Panc1 (cell line): ENCODE data around the gene KDF1. TPM values are rescaled to one million over a fixed set of nuclear protein-coding genes. Genes with fewer than 3 reads are reported as not detected.

ENCODE experiments used
- ATAC-seq: fragments of 200-7000 bp; cut with Tn5 transposase; 2 replicates; pipeline ENCODE4 v1.9.1; 2020; ENCODE audit warnings: mild to moderate bottlenecking, moderate library complexity
- BruUV-seq: library from RNA; stranded (reverse); fragments of 400-500 nt; replicated peaks from 2 replicates; lab custom pipeline; 2021; lab: Mats Ljungman, UMichigan
- CTCF ChIA-PET: fragments of 300-600 bp; sonication (Branson Sonifier 250); formaldehyde crosslinking; loops from one replicate; lab custom pipeline; 2022; ENCODE audit warnings: antibody characterized with exemption; lab: Charles Lee
- POLR2A ChIA-PET: fragments of 300-600 bp; sonication (Branson Sonifier 250); formaldehyde crosslinking; loops from one replicate; lab custom pipeline; 2022; ENCODE audit warnings: antibody characterized with exemption; lab: Charles Lee
- DNase-seq: peaks from one replicate; pipeline ENCODE4 v3.0.0-alpha.2; 2010; ENCODE audit warnings: low read depth, low spot score
- H3K27ac ChIP-seq: 2 replicates; pipeline ENCODE4 v1.5.1; 2011; ENCODE audit warnings: mild to moderate bottlenecking, low read length, inconsistent platforms
- H3K27me3 ChIP-seq: fragments of 200-500 bp; sonication (Bioruptor generic); 2 replicates; pipeline ENCODE4 v1.6.0; 2014; ENCODE audit warnings: low read length, inconsistent platforms; ENCODE audit not compliant: control insufficient read depth, insufficient read depth
- H3K36me3 ChIP-seq: fragments of 200-500 bp; sonication (Bioruptor generic); 2 replicates; pipeline ENCODE4 v1.5.1; 2014; ENCODE audit warnings: inconsistent platforms, mild to moderate bottlenecking, low read length, moderate library complexity; ENCODE audit not compliant: control insufficient read depth, insufficient read depth
- H3K4me1 ChIP-seq: 2 replicates; pipeline ENCODE4 v1.5.1; 2011; ENCODE audit warnings: inconsistent platforms, mild to moderate bottlenecking, low read length, moderate library complexity; ENCODE audit not compliant: control insufficient read depth, insufficient read depth
- H3K4me3 ChIP-seq, 2 experiments: 2 replicates each; pipeline ENCODE4 v1.5.1; 2011 to 2012; ENCODE audit warnings: low read depth in 2 of 2, low read length in 2 of 2, mild to moderate bottlenecking in 2 of 2, inconsistent platforms in 1 of 2, moderate library complexity in 1 of 2
- H3K9me3 ChIP-seq: fragments of 200-500 bp; sonication (Bioruptor generic); 2 replicates; pipeline ENCODE4 v1.5.1; 2014; ENCODE audit warnings: low read depth, mild to moderate bottlenecking, inconsistent platforms, low read length, moderate library complexity; ENCODE audit not compliant: control insufficient read depth, insufficient read depth
- POLR2AphosphoS5 ChIP-seq: IDR thresholded peaks from 2 replicates; pipeline ENCODE4 v1.6.1; 2012; ENCODE audit warnings: mild to moderate bottlenecking, low read depth, low read length, moderate library complexity
- SIN3A ChIP-seq: IDR thresholded peaks from 2 replicates; pipeline ENCODE4 v1.6.1; 2012; ENCODE audit warnings: low read depth, mild to moderate bottlenecking, low read length, moderate library complexity, borderline replicate concordance; ENCODE audit not compliant: insufficient read depth
- TCF7L2 ChIP-seq: IDR thresholded peaks from 2 replicates; pipeline ENCODE4 v1.6.1; 2011; ENCODE audit warnings: mild to moderate bottlenecking, low read depth, low read length, inconsistent platforms
- in situ Hi-C: cut with HindIII; loops from 2 replicates; pipeline ENCODE4 v1.10.0; 2016; ENCODE audit warnings: low sequenced_read_pairs, low pct_unique_long_range_greater_than_20kb
- intact Hi-C: fragments of 100-400 bp; cut with micrococcal nuclease; formaldehyde crosslinking; loops from one replicate; pipeline ENCODE4 v1.10.0; 2022; ENCODE audit not compliant: unreplicated experiment
- total RNA-seq: library from RNA; stranded (reverse); gene quantifications from one replicate; pipeline ENCODE4 v1.2.1, GENCODE V29; 2021; ENCODE audit not compliant: unreplicated experiment
- TF ChIP-seq, protein P1 (sequence below), 2 experiments: IDR thresholded peaks; 2 replicates each; pipeline ENCODE4 v1.6.1; 2011 to 2012; ENCODE audit warnings: low read depth in 2 of 2, control low read depth in 1 of 2, low read length in 1 of 2, mild to moderate bottlenecking in 1 of 2, moderate library complexity in 1 of 2; ENCODE audit not compliant: insufficient read depth in 1 of 2
- TF ChIP-seq, protein P2 (sequence below): fragments of 450-650 bp; IDR thresholded peaks from 2 replicates; pipeline ENCODE4 v1.5.1; 2017; ENCODE audit warnings: mild to moderate bottlenecking

The KDF1 gene
- total RNA-seq, 1 experiment from 2014 or later: 3.2 TPM

DNA sequence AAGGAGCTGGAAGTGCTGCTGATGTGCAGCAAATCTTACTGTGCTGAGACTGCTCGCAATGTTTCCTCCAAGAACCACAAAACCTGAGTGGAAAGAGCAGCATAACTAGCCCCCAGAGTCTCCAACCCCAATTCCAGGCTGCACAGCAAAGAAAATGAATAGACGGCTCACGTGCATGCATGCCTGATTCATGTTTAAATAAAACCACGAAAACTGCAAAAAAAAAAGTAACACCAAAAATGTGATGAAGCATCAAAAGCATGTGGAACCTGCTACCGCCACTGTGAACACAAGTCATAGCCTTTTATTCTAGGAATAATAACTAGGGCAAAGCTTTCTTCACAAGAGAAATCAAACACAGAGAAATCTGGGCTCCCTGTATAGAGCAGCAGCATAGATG, 23.6 kb upstream of the KDF1 start:
- Histone ChIP-seq H3K4me3 (no peak overlapping the region), H3K36me3 (no peaks in the 10 kb centered on the region), H3K27ac (no peak overlapping the region), H3K4me1 (no peaks in the 10 kb centered on the region), H3K27me3 (no peaks in the 10 kb centered on the region), H3K9me3 (no peaks in the 10 kb centered on the region)
- DNase-seq: no peak
- TF ChIP-seq POLR2AphosphoS5 (no peak), SIN3A (no peak)
- TF ChIP-seq, protein P1, sequence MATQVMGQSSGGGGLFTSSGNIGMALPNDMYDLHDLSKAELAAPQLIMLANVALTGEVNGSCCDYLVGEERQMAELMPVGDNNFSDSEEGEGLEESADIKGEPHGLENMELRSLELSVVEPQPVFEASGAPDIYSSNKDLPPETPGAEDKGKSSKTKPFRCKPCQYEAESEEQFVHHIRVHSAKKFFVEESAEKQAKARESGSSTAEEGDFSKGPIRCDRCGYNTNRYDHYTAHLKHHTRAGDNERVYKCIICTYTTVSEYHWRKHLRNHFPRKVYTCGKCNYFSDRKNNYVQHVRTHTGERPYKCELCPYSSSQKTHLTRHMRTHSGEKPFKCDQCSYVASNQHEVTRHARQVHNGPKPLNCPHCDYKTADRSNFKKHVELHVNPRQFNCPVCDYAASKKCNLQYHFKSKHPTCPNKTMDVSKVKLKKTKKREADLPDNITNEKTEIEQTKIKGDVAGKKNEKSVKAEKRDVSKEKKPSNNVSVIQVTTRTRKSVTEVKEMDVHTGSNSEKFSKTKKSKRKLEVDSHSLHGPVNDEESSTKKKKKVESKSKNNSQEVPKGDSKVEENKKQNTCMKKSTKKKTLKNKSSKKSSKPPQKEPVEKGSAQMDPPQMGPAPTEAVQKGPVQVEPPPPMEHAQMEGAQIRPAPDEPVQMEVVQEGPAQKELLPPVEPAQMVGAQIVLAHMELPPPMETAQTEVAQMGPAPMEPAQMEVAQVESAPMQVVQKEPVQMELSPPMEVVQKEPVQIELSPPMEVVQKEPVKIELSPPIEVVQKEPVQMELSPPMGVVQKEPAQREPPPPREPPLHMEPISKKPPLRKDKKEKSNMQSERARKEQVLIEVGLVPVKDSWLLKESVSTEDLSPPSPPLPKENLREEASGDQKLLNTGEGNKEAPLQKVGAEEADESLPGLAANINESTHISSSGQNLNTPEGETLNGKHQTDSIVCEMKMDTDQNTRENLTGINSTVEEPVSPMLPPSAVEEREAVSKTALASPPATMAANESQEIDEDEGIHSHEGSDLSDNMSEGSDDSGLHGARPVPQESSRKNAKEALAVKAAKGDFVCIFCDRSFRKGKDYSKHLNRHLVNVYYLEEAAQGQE (IDR thresholded peaks at IDR 0.05; ENCODE audit: insufficient read depth in 1 of 2, low read depth in 2 of 2, low read length in 1 of 2): no peak
- intact Hi-C loops: no loop called here
- ChIA-PET CTCF (no interaction called here), POLR2A (interaction anchor here (0.7 kb wide), 1 partner anchor 14 kb away, joined by 3 read pairs; no protein-coding TSS in a partner anchor)
- in situ Hi-C loops: no loop called here
- ATAC-seq: no peak
- no TSS peak for BruUV-seq

DNA sequence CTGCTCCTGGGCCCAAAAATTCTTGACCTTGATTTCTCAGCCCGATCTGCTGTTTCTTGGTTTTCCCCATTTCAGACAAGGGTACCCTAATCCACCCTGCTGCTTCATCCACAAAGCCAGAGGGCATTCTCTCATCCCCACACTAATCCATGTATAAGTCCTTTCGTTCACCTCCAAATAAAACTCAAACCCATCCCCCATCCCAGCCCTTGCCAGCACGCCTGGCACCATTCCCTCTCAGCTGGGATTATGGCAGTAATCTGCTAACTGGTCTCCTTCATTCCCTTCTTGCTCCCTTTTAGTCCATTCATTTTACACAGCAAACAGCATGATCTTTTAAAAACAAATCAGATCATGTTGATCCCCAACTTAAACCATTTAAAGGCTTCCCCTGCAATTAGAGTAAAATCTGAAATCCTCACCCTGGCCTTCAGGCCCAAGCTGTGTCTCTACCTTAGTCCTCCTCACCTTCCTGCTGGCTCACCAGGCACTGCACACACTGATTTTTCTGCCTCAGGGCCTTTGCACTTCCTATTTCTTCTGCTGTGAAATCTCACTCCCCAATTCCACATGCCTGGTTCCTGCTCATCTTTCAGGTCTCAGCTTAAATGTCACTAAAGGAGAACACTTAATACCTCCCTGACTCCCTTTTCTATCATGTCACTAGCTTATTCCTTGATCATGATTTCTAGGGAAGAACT, 21.0 kb upstream of the KDF1 start:
- ChIA-PET CTCF (no interaction called here), POLR2A (no interaction called here)
- in situ Hi-C loops (no loop called here), intact Hi-C loops (no loop called here)
- Histone ChIP-seq H3K4me3 (no peak overlapping the region), H3K4me1 (no peaks in the 10 kb centered on the region), H3K27me3 (no peaks in the 10 kb centered on the region), H3K9me3 (no peaks in the 10 kb centered on the region), H3K36me3 (no peaks in the 10 kb centered on the region), H3K27ac (no peak overlapping the region)
- ATAC-seq: no peak
- no peak for DNase-seq
- BruUV-seq: no TSS peak
- TF ChIP-seq TCF7L2: no peak

DNA sequence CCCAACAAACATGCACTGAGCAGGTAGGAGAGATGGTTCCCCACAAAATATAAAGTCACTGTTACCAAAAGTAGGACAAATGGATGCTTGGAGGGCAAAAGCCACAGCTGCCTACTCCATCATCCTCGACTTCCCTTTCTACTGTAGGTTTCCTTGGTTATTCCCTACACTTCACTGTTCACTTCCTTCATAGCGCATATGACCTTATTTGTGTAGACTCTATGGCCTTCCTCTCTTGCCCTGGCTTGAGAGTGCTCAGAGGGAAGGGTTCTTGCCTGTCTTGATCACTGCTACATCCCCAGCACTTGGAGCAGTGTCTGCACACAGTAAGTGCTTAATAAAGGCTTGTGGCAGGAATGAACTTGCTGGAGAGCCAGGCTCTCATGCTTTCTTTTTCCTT, 18.6 kb upstream of the KDF1 start:
- H3K27ac ChIP-seq: no peak overlapping the region
- no peaks in the 10 kb centered on the region for H3K9me3 ChIP-seq
- ChIA-PET POLR2A (interaction anchor here (0.7 kb wide), 1 partner anchor 19 kb away, joined by 4 read pairs; no protein-coding TSS in a partner anchor), CTCF (interaction anchor here (0.7 kb wide), 2 partner anchors 10 to 24 kb away, joined by 3 to 7 read pairs; no protein-coding TSS in a partner anchor)
- no peaks in the 10 kb centered on the region for H3K36me3 ChIP-seq
- no TSS peak for BruUV-seq
- intact Hi-C loops: no loop called here
- ATAC-seq: no peak
- no peaks in the 10 kb centered on the region for H3K4me1 ChIP-seq
- no peak for DNase-seq
- no peaks in the 10 kb centered on the region for H3K27me3 ChIP-seq
- in situ Hi-C loops: no loop called here
- no peak overlapping the region for H3K4me3 ChIP-seq
- no peak for TF ChIP-seq TCF7L2
- TF ChIP-seq, protein P2, sequence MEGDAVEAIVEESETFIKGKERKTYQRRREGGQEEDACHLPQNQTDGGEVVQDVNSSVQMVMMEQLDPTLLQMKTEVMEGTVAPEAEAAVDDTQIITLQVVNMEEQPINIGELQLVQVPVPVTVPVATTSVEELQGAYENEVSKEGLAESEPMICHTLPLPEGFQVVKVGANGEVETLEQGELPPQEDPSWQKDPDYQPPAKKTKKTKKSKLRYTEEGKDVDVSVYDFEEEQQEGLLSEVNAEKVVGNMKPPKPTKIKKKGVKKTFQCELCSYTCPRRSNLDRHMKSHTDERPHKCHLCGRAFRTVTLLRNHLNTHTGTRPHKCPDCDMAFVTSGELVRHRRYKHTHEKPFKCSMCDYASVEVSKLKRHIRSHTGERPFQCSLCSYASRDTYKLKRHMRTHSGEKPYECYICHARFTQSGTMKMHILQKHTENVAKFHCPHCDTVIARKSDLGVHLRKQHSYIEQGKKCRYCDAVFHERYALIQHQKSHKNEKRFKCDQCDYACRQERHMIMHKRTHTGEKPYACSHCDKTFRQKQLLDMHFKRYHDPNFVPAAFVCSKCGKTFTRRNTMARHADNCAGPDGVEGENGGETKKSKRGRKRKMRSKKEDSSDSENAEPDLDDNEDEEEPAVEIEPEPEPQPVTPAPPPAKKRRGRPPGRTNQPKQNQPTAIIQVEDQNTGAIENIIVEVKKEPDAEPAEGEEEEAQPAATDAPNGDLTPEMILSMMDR: no peak
- TF ChIP-seq POLR2AphosphoS5: no peak
- TF ChIP-seq SIN3A: no peak
- TF ChIP-seq, protein P1 (IDR thresholded peaks at IDR 0.05; ENCODE audit: insufficient read depth in 1 of 2, low read depth in 2 of 2, low read length in 1 of 2): no peak
